IgD-negative memory B cell (primary cell): ENCODE data around the gene PRKAB1. TPM values are rescaled to one million over a fixed set of nuclear protein-coding genes. Genes with fewer than 3 reads are reported as not detected.
A peak's percentile ranks its signal among the peaks of the same experiment; 100 is the strongest.

ENCODE experiments used
- H3K27ac Mint-ChIP-seq, 3 donors: one replicate each; pipeline ENCODE4 v1.8.0; 2020 to 2022; ENCODE audit warnings: mild to moderate bottlenecking in 3 of 3, mixed read lengths in 3 of 3, moderate library complexity in 1 of 3
- H3K27me3 Mint-ChIP-seq: one replicate; pipeline ENCODE4 v1.8.0; 2021; ENCODE audit warnings: mixed read lengths
- H3K36me3 Mint-ChIP-seq: one replicate; pipeline ENCODE4 v1.8.0; 2020; ENCODE audit warnings: mild to moderate bottlenecking, mixed read lengths
- H3K4me1 Mint-ChIP-seq, 3 donors: one replicate each; pipeline ENCODE4 v1.8.0; 2020 to 2022; ENCODE audit warnings: mixed read lengths in 3 of 3, mild to moderate bottlenecking in 1 of 3
- H3K4me3 Mint-ChIP-seq, 4 donors: one replicate each; pipeline ENCODE4 v1.8.0; 2020 to 2022; ENCODE audit warnings: mild to moderate bottlenecking in 4 of 4, mixed read lengths in 4 of 4, moderate library complexity in 3 of 4
- H3K9me3 Mint-ChIP-seq, 3 donors: one replicate each; pipeline ENCODE4 v1.8.0; 2020 to 2021; ENCODE audit warnings: mixed read lengths in 3 of 3, mild to moderate bottlenecking in 1 of 3
- polyA plus RNA-seq: library from polyadenylated mRNA; unstranded; fragments of 300-500 nt; fragmentation: Illumina TruSeq; gene quantifications from one replicate; pipeline ENCODE4 v1.2.3, GENCODE V29; 2021

The PRKAB1 gene
- polyA plus RNA-seq, 1 donor from 2014 or later, result 53.8 TPM

DNA sequence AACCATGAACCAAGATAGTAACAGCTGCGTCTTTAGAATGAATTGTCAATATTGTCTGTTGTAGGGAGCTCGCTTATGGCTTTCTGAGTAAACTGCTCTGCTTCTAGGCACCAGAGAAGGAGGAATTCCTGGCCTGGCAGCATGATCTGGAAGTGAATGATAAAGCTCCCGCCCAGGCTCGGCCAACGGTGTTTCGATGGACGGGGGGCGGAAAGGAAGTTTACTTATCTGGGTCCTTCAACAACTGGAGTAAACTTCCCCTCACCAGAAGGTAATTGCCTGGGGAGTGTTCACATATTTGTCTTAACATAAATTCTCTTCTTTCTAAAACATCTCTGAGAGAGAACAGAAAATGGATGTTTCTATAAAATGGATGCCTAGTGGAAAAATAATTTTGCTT, 4.3 kb downstream of the PRKAB1 start:
- no peaks in the 10 kb centered on the region for H3K9me3 Mint-ChIP-seq
- H3K27me3 Mint-ChIP-seq, result no peaks in the 10 kb centered on the region
- H3K36me3 Mint-ChIP-seq, result peaks cover 10% of the 10 kb centered on the region
- peaks cover 27 to 50% (median 45%) of the 10 kb centered on the region in 3 donors for H3K4me1 Mint-ChIP-seq
- peak overlapping the region in 2 of 4 donors; percentile 23 to 73 for H3K4me3 Mint-ChIP-seq
- H3K27ac Mint-ChIP-seq, result peak overlapping the region in 2 of 3 donors; percentile 10 to 62

DNA sequence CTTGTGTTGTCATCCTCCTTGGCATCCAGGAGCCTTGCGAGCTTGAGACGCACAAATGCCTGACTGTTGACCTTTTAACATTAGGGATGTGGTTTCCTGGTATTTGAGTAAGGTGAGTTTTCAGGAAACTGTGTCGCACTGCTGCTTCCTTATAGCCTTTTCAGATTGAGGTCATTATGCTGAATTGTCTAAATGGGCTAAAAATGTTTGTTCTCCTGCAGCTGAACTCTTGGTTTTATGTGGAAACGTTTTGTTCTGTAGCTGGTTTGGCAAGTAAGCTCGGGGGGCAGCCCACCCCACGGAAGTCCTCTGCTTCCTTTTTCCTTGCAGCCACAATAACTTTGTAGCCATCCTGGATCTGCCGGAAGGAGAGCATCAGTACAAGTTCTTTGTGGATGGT, 5.7 kb downstream of the PRKAB1 start:
- peaks cover 7% of the 10 kb centered on the region for H3K36me3 Mint-ChIP-seq
- H3K4me3 Mint-ChIP-seq, result peak overlapping the region in 2 of 4 donors; percentile 30 to 72
- H3K27me3 Mint-ChIP-seq, result no peaks in the 10 kb centered on the region

DNA sequence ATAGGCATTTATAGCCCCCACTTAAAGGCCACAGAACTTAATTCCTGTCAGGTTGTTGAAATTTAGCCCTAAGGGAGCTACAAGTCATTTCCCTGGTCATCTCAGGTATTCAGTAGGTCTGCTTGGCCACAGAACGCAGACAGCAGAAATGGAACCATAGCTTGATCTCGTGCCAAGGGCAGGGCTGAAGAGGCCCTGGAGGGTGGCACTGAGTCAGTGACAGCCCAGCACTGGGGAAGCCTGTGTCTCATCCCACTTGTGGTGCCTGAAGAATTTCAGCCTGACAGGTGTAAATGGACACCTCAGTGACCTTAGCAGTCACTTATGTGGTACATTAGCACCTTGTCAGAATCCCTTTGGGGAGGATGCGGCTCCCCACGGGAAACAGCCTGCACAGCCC, 6.6 kb downstream of the PRKAB1 start:
- Mint-ChIP-seq H3K4me3 (peak overlapping the region in 1 of 4 donors; percentile 30), H3K36me3 (peaks cover 7% of the 10 kb centered on the region), H3K4me1 (peaks cover 22 to 47% (median 37%) of the 10 kb centered on the region in 3 donors), H3K27ac (peak overlapping the region in 1 of 3 donors; percentile 77), H3K27me3 (no peaks in the 10 kb centered on the region), H3K9me3 (no peaks in the 10 kb centered on the region)

More for the DNA sequence above, 5.7 kb downstream of the PRKAB1 start:
- peak overlapping the region in 2 of 3 donors; percentile 59 to 77 for H3K27ac Mint-ChIP-seq
- peaks cover 22 to 44% (median 39%) of the 10 kb centered on the region in 3 donors for H3K4me1 Mint-ChIP-seq
- no peaks in the 10 kb centered on the region for H3K9me3 Mint-ChIP-seq

DNA sequence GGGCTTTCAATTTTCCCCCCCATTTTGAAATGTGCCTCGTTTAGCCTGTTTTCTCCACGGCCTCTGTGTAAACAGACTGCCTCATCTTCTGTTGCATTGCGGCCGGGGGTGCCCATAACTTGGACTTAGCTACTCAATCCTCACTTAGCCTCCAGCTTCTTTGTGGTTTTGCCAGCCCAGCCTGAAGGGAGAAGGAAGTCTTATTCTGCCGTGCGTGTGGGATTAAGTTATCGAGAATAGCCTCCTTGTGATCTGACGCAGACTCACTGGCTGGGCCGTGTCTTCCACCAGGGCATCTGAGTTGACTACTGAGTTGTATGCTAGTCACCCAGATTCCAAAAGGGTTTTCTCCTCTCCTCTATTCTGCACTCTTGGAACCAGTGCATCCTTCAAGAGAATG, 8.1 kb downstream of the PRKAB1 start:
- no peaks in the 10 kb centered on the region for H3K9me3 Mint-ChIP-seq
- H3K36me3 Mint-ChIP-seq, result peaks cover 7% of the 10 kb centered on the region
- H3K4me3 Mint-ChIP-seq, result peak overlapping the region in 1 of 4 donors; percentile 42
- H3K27me3 Mint-ChIP-seq, result no peaks in the 10 kb centered on the region
- peak overlapping the region in 1 of 3 donors; percentile 45 for H3K27ac Mint-ChIP-seq
- H3K4me1 Mint-ChIP-seq, result peaks cover 12 to 40% (median 25%) of the 10 kb centered on the region in 3 donors

DNA sequence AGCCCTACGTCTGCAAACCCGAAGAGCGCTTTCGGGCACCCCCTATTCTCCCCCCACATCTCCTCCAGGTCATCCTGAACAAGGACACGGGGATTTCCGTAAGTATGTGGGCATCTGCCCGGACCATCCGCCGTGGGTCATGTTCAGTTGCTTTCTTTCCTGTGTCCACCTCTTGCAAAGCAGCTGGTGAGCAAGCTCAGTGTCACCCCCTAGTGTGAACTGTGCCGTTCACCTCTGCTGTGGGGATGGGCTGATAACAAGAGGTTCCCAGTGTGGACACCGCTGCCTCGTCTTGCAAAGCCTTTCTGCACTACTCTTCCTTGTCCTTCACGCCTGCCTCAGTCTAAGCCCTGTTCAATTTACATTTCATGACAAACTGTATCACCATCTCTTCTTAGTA, 8.6 kb downstream of the PRKAB1 start:
- peaks cover 11 to 35% (median 19%) of the 10 kb centered on the region in 3 donors for H3K4me1 Mint-ChIP-seq
- H3K27ac Mint-ChIP-seq, result peak overlapping the region in 1 of 3 donors; percentile 45
- peaks cover 7% of the 10 kb centered on the region for H3K36me3 Mint-ChIP-seq
- no peaks in the 10 kb centered on the region for H3K27me3 Mint-ChIP-seq
- no peaks in the 10 kb centered on the region for H3K9me3 Mint-ChIP-seq
- peak overlapping the region in 1 of 4 donors; percentile 42 for H3K4me3 Mint-ChIP-seq

DNA sequence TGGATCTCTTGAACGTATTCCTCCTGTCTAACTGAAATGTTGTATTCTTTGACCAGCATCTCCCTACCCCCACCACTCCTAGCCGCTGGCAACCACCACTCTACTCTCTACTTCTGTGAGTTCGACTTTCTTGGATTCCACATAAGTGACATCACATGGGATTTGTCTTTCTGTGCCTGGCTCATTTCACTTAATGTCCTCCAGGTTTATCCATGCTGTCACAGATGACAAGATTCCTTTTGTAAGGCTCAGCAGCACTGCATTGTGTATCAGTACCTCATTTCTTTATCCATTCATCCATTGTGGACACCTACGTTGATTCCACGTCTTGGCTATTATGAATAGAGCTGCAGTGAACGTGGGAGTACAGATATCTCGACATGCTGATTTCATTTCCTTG, 10.5 kb downstream of the PRKAB1 start:
- Mint-ChIP-seq H3K27ac (peak overlapping the region in 1 of 3 donors; percentile 9), H3K36me3 (peaks cover 7% of the 10 kb centered on the region), H3K4me3 (no peak overlapping the region), H3K4me1 (peaks cover 19 to 37% (median 20%) of the 10 kb centered on the region in 3 donors), H3K9me3 (no peaks in the 10 kb centered on the region), H3K27me3 (no peaks in the 10 kb centered on the region)

DNA sequence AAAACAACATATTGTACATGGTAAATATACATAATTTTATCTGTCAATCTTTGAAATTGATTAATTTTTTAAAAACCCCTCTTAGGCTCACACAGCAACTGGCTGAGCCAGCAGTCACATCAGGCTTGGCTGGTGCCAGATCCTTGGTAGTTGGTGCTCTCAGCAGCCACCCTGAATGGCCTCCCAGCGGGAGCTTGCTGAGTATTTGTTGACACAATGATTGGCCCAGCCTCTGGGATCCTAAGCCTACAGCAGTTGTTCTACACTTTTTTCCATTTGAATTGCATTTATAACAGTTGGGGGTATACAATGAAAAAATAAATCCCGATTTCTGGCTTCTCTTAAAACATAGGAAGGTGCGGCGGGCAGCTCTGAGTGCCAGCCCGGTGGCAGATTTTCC, 11.1 kb downstream of the PRKAB1 start:
- Mint-ChIP-seq H3K4me3 (peak overlapping the region in 1 of 4 donors; percentile 65), H3K9me3 (peaks cover 0 to 3% (median 0%) of the 10 kb centered on the region in 3 donors), H3K27me3 (no peaks in the 10 kb centered on the region), H3K36me3 (peaks cover 7% of the 10 kb centered on the region), H3K27ac (peak overlapping the region in 1 of 3 donors; percentile 9), H3K4me1 (peaks cover 20 to 36% (median 21%) of the 10 kb centered on the region in 3 donors)

DNA sequence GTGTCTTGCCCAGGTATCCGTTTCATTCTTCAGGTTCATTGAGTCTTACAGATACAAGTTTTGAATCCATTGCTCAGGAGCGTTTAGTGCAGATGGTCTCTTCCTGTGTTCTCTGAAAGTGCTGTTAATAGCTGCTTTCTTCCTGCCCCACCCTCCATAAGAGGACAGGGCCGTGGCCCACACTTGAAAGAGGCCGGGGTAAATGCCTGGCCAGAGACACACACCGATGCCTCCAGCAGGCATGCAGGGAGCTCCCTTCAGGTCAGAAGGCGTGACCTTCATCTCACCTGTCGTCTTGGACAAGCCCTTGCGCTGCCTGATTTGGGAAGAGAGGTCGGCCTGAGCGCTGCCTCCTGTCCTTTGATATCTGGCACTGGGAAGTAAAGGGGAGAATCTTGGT, 11.6 kb downstream of the PRKAB1 start:
- Mint-ChIP-seq H3K27ac (peak overlapping the region in 2 of 3 donors; percentile 9 to 64), H3K4me3 (no peak overlapping the region), H3K27me3 (no peaks in the 10 kb centered on the region), H3K9me3 (peaks cover 0 to 3% (median 0%) of the 10 kb centered on the region in 3 donors), H3K4me1 (peaks cover 20 to 36% (median 24%) of the 10 kb centered on the region in 3 donors), H3K36me3 (peaks cover 7% of the 10 kb centered on the region)

DNA sequence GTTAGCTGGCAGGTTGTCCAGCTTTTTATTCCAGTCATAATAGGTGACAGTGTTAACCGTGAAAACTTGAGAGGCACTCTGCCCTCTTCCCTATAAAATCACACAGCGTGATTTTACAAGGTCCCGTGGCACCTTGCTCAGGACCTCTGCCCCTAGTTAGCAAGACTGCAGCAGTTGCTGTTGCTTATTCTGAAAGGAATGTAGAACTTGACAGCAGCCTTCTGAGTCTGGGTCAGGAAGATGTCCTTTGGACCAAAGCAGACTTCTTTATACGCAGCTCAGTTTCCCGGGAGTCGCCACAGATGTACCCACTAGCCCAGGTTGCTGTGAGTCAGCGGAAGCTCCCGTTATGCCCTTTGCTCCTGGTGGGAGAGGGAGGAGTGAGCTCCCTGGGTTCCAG, 13.2 kb downstream of the PRKAB1 start:
- H3K9me3 Mint-ChIP-seq, result peaks cover 0 to 4% (median 0%) of the 10 kb centered on the region in 3 donors

DNA sequence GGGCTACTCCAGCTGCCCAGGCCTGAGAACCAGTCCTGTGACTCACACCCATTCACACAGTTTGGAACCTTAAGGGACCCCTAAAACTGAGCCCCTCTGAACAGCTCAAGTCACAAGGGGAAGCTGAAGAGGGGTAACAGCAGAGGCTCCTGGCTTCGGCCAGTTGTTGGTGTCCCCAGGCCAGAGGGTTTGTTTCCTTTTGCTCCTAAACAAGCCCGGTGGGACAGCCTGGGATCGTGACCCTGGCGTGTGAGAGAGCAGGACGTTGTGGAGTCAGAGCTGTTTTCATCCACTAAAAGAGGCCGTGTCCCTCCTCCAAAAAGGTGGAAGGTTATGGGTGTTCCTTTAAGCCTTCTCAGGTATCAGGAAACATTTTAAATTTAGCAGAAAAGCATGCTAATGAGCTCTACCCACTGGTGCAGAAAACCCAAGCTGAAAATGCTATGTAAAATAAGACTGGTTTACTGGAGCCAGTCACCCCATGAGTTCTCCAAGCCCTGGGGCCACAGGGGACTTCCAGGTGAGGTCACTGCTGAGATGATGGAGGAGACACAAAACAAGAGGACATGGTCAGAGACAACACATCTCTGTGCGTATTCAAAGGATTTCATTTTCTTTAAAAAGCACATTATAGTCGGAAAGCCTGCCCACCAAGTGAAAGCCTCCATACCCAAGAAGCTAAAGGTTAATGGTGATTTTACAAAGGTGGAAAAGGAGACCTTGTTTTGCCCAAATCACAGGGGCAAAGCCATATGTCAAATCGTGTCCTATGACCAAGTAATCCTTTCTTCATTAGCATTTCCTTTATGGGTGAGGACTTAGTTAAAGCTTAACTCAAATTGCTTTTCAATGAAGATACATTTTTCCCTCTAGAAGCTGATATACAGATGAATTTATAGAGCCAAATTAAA, 14.1 kb downstream of the PRKAB1 start:
- peaks cover 0 to 5% (median 0%) of the 10 kb centered on the region in 3 donors for H3K9me3 Mint-ChIP-seq
- no peaks in the 10 kb centered on the region for H3K27me3 Mint-ChIP-seq
- peaks cover 26 to 47% (median 39%) of the 10 kb centered on the region in 3 donors for H3K4me1 Mint-ChIP-seq
- peaks cover 5% of the 10 kb centered on the region for H3K36me3 Mint-ChIP-seq
- peak overlapping the region; percentile 70 to 99 (median 97) for H3K27ac Mint-ChIP-seq
- peak overlapping the region; percentile 43 to 93 (median 76) for H3K4me3 Mint-ChIP-seq

More for the DNA sequence above, 13.2 kb downstream of the PRKAB1 start:
- Mint-ChIP-seq H3K27me3 (no peaks in the 10 kb centered on the region), H3K27ac (peak overlapping the region in 2 of 3 donors; percentile 49 to 76), H3K4me3 (peak overlapping the region in 1 of 4 donors; percentile 51), H3K36me3 (peaks cover 8% of the 10 kb centered on the region), H3K4me1 (peaks cover 19 to 43% (median 37%) of the 10 kb centered on the region in 3 donors)

DNA sequence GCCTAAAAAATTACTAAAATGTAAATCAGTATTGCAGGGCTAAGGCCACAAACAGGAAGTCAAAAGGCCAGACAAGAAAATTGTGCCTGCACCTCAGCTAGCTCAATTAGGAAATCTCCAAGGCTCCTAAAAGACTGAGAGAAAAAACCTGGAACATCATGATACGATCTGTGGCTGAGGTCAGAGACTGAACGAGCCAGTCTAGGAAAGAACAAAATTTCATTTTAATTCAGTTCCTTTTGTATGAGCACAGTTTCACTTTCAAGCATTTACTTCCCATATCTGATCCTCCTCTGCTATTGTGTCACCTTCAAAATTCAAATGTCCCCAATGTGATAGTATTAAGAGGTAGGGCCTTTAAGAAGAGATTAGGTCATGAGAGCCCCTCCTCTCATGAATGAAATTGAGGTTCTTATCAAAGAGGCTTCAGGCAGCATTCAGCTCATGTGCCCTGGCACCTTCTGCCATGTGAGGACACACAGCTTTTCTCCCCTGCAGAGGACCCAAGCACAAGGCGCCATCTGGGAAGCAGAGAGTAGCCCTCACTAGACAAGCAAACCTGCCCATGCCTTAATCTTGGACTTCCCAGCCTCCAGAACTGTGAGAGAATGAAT, 14.8 kb downstream of the PRKAB1 start:
- H3K4me1 Mint-ChIP-seq, result peaks cover 31 to 50% (median 39%) of the 10 kb centered on the region in 3 donors
- peaks cover 5% of the 10 kb centered on the region for H3K36me3 Mint-ChIP-seq
- H3K27me3 Mint-ChIP-seq, result no peaks in the 10 kb centered on the region
- peak overlapping the region; percentile 43 to 93 (median 76) for H3K4me3 Mint-ChIP-seq
- peaks cover 0 to 5% (median 0%) of the 10 kb centered on the region in 3 donors for H3K9me3 Mint-ChIP-seq
- H3K27ac Mint-ChIP-seq, result peak overlapping the region; percentile 70 to 99 (median 97)

DNA sequence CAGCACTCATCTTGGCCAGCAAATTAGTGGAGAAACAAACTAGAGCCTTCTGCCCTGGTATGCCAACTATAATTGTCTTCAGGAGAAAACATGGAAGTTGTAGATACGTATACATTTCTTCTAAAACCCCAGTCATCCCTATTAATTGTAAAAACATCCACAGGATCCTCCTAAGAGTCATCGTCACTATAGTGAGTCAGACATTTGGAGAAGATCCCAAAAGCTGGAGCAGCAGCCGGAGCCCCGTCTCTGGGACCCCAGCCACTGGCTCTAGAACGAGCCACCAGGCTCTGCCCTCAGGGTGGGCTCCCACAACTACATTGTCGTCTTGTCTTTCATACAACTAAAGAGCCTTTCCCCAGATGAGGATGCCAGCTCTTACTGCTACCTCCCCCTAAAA, 15.5 kb downstream of the PRKAB1 start:
- Mint-ChIP-seq H3K27ac (peak overlapping the region in 1 of 3 donors; percentile 70), H3K36me3 (peaks cover 5% of the 10 kb centered on the region), H3K27me3 (no peaks in the 10 kb centered on the region), H3K4me3 (no peak overlapping the region), H3K4me1 (peaks cover 31 to 51% (median 39%) of the 10 kb centered on the region in 3 donors), H3K9me3 (peaks cover 0 to 5% (median 0%) of the 10 kb centered on the region in 3 donors)

DNA sequence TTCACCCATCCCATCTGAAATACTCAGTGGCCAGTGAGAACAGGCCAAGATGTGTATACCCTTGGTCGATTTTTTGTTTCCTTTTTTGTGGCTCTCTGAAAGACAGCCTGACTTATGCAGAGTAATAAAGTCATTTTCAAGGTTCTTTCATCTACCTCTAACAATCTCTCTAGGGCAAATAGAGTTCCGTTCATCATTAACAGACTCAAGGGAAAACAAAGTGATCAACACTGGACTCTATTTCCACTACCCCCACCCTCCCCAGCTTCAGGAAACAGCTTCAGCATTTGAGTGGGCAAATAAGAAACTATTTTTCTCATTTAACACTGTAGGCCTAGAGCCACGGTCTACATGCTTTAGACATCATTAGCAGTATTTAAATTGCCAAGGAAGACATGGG, 15.9 kb downstream of the PRKAB1 start:
- Mint-ChIP-seq H3K4me1 (peaks cover 31 to 49% (median 39%) of the 10 kb centered on the region in 3 donors), H3K9me3 (peaks cover 0 to 5% (median 0%) of the 10 kb centered on the region in 3 donors), H3K36me3 (peaks cover 5% of the 10 kb centered on the region), H3K4me3 (no peak overlapping the region), H3K27me3 (no peaks in the 10 kb centered on the region), H3K27ac (peak overlapping the region in 1 of 3 donors; percentile 70)

DNA sequence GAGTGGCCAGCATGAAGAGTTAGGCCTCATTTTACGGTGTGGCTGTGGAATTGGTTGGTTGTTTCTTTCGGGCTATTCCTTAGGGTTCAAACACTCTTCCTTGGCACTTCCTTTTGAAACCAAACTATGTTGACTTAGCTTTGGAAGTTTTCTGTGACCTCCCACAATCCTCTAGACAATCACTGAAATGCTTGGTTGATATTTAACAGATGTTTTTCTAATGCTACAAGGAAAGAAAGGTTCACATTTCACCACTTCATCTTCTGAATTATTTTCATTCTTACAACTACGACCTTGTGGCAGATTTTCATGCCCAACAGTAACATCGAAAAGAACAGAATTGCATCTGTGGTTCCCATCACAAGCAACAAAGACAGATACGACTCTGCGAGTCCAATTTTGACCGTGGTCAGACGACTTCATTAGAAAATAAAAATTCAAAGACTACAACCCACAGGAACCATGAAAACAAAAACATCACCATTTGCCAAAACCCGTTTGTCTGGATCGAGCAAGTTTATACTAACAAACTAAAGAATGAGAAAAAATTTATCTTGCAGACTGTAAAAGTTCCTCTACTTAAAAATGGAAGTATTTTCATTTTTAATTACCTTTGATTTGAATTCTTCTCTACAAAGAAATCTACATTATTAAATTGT, 16.9 kb downstream of the PRKAB1 start:
- H3K27me3 Mint-ChIP-seq, result no peaks in the 10 kb centered on the region
- H3K36me3 Mint-ChIP-seq, result peaks cover 5% of the 10 kb centered on the region
- peaks cover 0 to 5% (median 0%) of the 10 kb centered on the region in 3 donors for H3K9me3 Mint-ChIP-seq
- peaks cover 29 to 41% (median 39%) of the 10 kb centered on the region in 3 donors for H3K4me1 Mint-ChIP-seq
- H3K27ac Mint-ChIP-seq, result no peak overlapping the region
- H3K4me3 Mint-ChIP-seq, result no peak overlapping the region
